Adrenal gland (tissue), 5 donors: Measurements from ENCODE around the gene CEP164.

ENCODE experiments used
- CTCF ChIP-seq, 6 experiments: fragments of 450-650 bp in 4 of 6; fragments of 200-600 bp in 2 of 6; sonication (generic) in 1 of 6; IDR thresholded peaks; 1 replicate in 5 of 6; 2 replicates in 1 of 6; pipeline versions ENCODE4 v1.5.1 to v1.8.0; 2016 to 2021; ENCODE audit warnings: antibody characterized with exemption in 6 of 6, mild to moderate bottlenecking in 2 of 6, moderate library complexity in 1 of 6
- POLR2A ChIP-seq, 2 donors: fragments of 450-650 bp; IDR thresholded peaks; one replicate each; pipeline ENCODE4 v1.6.1; 2017; ENCODE audit warnings: antibody characterized with exemption in 2 of 2, mild to moderate bottlenecking in 2 of 2, moderate library complexity in 1 of 2
- donor health status: DM: no; HTN: no; CAD: no.

- no peak for TF ChIP-seq CTCF (IDR thresholded peaks at IDR 0.05)
- no peak for TF ChIP-seq POLR2A (IDR thresholded peaks at IDR 0.05)
Observed at GRCh38 chr11:117337076-117337475, 9.4 kb downstream of the CEP164 start.
